Activated T-helper 1 cell treated with Interleukin-2 at 50 U/mL for 16 hours (primary cell): ENCODE results near the gene SLC26A3.
"Not testable (repeated sequence)": the region's sequence is repeated elsewhere in the genome, so short reads cannot be mapped to it uniquely, and the experiment has no call there.

Experiments used
- DNase-seq: peaks from one replicate; pipeline ENCODE4 v3.0.0-alpha.2; 2020; ENCODE audit warnings: low read depth

The SLC26A3 gene

DNA sequence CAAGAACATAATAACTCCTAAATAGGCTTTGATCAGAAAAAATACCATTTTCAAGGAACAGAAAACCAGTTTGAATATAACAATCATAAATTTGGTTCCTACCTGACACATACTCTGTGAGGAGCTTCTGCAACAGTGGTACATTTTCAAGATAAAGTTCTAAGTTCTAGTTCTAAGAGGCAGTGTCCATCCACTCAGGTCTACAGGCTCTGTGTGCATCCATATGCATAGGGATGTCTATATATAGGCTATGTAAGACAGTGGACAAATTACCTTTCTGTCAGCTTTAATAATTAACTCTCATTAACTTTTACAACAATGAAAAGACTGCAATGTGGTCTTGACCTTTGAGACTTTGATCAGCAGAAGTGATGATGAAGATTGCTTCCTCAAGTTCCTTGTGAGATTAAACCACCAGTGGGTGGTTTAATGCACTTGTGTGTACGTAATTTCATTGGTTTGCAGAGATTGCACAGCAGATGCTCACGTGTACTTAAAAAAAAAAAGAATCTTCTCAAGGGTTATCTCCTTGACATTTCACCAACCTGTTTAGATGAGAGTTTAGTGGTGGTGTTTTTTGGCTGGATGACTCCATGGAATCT lies at the start of gene SLC26A3:
Gene SLC26A3, minus strand, starts transcription at position 215 of the 602 bp plus-strand sequence. CDS start 8,714 bp downstream, outside the sequence.
- no peak for DNase-seq

DNA sequence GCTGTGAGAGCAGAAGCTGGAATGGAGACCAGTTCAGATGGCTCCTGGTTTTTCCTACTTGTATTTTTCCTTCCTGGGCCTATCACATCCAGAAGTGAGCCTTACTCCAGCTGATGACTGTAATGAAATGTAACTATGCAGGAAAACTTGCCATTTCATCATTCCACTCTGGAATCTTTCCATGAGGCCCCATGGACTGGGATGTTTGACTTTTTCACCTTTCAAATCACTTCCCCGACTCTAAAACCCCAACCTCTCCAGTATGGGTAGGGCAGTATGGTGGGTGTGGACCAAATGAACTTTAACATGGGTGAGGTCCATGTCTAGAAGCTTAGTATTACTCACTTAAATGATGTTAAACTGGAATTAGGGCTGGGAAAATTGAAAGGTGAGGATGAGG lies 47.6 kb upstream of the SLC26A3 start:
- no peak for DNase-seq

- DNase-seq, result no peak
Observed at GRCh38 chr7:107850216-107850615, 47.2 kb upstream of the SLC26A3 start.

GRCh38 chr7:107848211-107848610 lies 45.2 kb upstream of the SLC26A3 start:
- DNase-seq, result not testable (repeated sequence)

DNA sequence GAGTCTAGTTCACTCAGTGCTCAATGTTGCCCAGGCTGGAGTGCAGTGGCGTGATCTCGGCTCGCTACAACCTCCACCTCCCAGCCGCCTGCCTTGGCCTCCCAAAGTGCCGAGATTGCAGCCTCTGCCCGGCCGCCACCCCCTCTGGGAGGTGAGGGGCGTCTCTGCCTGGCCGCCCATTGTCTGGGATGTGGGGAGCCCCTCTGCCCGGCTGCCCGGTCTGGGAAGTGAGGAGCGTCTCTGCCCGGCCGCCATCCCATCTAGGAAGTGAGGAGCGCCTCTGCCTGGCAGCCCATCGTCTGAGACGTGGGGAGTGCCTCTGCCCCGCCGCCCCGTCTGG lies 44.8 kb upstream of the SLC26A3 start:
- DNase-seq, result not testable (repeated sequence)

GRCh38 chr7:107847168-107847835 lies 44.3 kb upstream of the SLC26A3 start:
- DNase-seq, result no peak

- no peak for DNase-seq
Observed at GRCh38 chr7:107846324-107846723, 43.3 kb upstream of the SLC26A3 start.

GRCh38 chr7:107843184-107843583 lies 40.2 kb upstream of the SLC26A3 start:
- no peak for DNase-seq

GRCh38 chr7:107842213-107842612 lies 39.2 kb upstream of the SLC26A3 start:
- DNase-seq, result no peak

DNA sequence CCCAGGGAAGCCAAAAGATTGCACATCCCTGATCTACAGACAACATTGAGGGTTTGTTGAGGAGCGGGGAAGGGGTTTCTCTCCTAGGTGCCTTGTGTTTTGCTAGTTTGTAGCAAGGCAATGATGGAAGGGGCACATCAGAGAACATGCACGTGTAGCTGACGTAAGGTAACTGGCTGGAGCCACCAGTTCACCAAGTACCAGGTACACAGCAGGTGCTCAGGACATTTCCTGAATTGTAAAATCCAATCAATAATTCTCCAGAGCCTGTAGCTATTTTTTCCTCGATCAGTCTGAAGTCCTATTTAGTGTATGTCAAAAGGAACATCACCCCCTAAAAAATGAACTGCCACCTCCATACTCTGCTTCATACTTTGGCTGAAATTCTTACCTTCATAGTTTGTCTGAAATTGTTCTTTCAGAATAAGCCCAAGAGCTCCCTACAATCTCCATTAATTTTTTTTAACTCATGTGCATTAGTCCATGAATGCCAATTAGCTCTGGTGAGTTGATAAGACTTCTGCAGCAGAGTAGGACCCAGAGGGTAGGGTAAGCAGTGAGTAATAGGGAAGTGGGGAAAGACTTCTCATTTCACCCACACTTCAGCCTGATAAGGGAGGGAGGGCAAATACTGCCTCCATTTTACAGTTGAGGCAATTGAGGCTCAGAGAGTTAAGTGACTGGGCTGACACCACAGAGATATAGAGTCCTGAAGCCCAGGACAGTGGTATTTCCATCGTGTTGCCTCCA lies 36.0 kb upstream of the SLC26A3 start:
- no peak for DNase-seq

DNA sequence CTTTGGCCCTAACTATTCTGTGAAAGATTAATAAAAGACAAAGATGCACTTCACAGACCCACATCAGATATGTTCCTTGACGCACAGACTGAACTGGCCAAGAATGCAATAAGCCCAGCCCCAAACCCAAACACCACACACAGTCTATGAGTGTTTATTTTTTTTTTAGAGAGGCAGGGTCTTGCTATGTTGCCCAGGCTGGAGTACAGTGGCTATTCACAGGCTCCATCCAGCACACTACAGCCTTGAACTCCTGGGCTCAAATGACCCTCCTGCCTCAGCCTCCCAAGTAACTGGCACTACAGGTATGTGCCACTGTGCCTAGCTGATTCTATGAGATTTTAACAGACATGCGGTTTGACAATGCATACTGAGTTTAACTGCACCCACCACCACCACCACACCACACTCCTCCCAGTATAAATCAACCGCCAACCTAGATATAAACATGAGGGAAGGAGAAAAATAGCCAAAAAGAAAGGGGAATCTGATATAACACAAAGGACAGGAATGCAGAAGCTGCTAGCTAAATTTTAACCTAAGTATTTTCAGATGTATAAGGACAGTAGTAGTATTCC lies 35.1 kb upstream of the SLC26A3 start:
- DNase-seq, result no peak

GRCh38 chr7:107837145-107837512 lies 34.1 kb upstream of the SLC26A3 start:
- DNase-seq, result no peak

GRCh38 chr7:107836237-107837144 lies 33.5 kb upstream of the SLC26A3 start:
- DNase-seq, result no peak

DNA sequence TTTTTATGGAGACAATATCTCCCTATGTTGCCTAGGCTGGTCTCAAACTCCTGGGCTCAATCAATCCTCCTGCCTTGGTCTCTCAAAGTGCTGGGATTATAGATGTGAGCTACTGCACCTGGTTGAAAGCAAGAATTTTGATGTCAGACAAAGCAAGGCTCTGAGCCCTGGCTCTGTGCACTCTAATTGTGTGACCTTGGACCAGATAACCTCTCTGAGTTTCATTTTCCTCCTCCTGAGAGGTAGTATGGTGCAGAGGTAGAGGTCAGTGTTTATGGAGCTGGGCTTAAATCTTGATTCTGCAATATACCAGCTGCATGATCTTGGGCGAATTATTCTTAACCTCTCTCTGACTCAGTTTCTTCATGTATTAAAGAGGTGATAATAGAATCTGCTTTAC lies 31.4 kb upstream of the SLC26A3 start:
- no peak for DNase-seq

GRCh38 chr7:107833684-107834106 lies 30.7 kb upstream of the SLC26A3 start:
- no peak for DNase-seq

DNA sequence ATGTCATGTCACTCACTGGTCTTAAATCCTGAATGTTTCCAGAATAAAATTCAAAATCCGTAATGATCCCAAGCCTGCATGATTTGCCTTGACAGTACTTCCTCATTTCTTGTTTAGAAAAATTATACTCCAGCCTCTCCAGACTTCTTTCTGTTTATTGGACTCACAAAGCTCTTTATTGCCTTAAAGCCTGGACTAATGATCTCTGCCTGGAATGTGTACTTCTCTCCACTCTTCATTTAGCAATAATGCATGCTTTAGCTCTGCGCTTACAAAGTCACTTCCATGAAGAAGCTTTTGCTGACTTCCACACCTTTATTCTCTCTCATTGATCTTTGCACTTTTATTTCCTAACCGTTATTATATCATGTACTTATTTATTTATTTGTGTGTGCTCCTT lies 27.4 kb upstream of the SLC26A3 start:
- DNase-seq, result no peak

GRCh38 chr7:107828540-107828939 lies 25.5 kb upstream of the SLC26A3 start:
- DNase-seq, result no peak

- no peak for DNase-seq
Observed at GRCh38 chr7:107827501-107827900, 24.5 kb upstream of the SLC26A3 start.

DNA sequence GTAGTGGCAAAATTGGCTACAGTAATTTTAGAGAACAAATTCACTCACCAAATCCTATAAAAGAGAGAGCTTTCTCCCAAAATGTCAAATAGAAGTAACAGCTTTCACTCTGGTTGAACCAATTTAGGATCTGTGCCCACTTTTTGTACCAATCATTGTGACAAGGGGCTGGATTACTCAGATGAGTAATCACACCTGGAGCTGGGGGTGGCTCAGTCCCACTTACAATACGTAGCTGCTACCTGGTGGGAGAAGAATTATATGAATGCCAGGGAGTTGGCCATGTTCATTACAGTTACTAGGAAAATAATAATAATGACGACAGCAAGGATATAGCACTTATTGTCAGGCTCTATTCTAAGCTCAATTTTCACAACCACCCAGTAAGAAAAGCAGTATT lies 23.4 kb upstream of the SLC26A3 start:
- DNase-seq, result no peak

DNA sequence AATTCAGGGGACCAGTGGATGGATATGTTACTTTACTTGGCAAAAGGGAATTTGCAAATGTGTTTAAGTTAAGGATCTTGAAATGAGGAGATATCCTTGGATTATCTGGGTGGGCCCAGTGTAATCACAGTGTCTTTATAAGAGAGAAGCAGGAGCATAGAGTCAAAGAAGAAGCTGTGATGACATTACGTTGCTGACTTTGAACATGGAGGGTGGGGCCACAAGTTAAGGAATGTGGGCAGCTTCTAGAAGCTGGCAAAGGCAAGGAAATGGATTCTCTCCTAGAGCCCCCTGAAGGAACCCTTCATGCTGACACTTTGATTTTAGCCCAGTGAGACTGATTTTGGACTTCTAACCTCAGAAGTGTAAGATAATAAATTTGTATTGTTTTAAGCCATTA lies 21.8 kb upstream of the SLC26A3 start:
- no peak for DNase-seq

DNA sequence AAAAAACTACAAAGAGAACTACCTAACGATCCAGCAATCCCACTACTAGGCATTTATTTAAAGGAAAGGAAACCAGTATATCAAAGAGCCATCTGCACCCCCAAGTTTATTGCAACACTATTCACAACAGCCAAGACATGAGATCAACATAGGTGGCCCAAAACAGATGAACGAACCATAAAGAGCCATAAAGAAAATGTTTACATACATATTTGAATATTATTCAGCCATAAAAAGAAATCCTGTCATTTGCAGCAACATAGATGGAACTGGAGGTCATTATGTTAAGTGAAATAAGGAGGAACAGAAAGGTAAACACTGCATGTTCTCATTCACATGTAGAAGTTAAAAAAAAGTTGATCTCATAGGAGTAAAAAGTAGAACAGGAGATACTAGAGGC lies 15.6 kb upstream of the SLC26A3 start:
- no peak for DNase-seq

DNA sequence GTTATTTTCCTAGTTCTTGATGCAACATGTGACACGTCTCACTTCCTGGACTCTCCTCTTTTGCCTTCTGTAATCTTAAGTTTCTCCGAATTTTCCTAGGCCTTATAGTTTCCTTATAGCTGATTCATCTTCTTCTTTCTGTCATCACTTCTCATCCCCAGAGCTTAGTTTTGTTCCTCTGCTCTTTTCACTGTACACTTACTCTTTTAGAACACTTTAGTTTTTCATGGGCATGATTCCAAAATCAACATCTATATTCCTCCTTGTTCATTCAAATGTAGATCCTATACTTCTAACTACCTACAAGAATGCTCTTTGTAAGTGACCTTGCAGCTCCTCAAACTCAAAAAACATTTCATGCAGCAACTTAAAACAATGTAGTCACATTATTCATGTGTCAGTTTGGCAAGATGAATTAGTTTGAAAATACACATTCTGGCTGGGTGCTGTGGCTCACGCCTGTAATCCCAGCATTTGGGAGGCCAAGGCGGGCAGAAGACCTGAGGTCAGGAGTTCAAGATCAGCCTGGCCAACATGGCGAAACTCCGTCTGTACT lies 13.1 kb upstream of the SLC26A3 start:
- DNase-seq, result no peak
